ENCODE results near the gene ARL5C. TPM values are rescaled to one million over a fixed set of nuclear protein-coding genes. Genes with fewer than 3 reads are reported as not detected.
"Not testable (repeated sequence)": the region's sequence is repeated elsewhere in the genome, so short reads cannot be mapped to it uniquely, and the experiment has no call there.

Gene ARL5C
- total and polyA plus RNA-seq, 4 donors = not detected

GRCh38 chr17:39125143-39125875, 40.7 kb downstream of the ARL5C start (continued):
- no peak for TF ChIP-seq ATF3 (IDR thresholded peaks at IDR 0.05)

- no peak overlapping the region for H3K27ac ChIP-seq (ENCODE audit: low read depth in 1 of 2, low read length in 2 of 2)
- WGBS = 81% methylated on average over 9 of the region's 9 CpGs
- no peak overlapping the region for H3K9ac ChIP-seq (ENCODE audit: low read depth in 1 of 2, low read length in 2 of 2)
- no peaks in the 10 kb centered on the region for H3K9me3 ChIP-seq (ENCODE audit: control insufficient read depth in 4 of 4, low read length in 3 of 4)
- no peaks in the 10 kb centered on the region for H3K27me3 ChIP-seq (ENCODE audit: control insufficient read depth in 4 of 4, insufficient read depth in 4 of 4, low read length in 3 of 4)
- no peaks in the 10 kb centered on the region for H3K4me1 ChIP-seq (ENCODE audit: control insufficient read depth in 4 of 4, insufficient read depth in 4 of 4, low read length in 3 of 4)
- H3K36me3 ChIP-seq (ENCODE audit: control insufficient read depth in 4 of 4, insufficient read depth in 3 of 4, low read depth in 1 of 4, low read length in 3 of 4) = no peaks in the 10 kb centered on the region
- TF ChIP-seq FOXA2 (IDR thresholded peaks at IDR 0.05) (no peak), ATF3 (IDR thresholded peaks at IDR 0.05) (no peak)
- no peak overlapping the region for H3K4me3 ChIP-seq (ENCODE audit: low read depth in 1 of 3, low read length in 3 of 3)
- no peak for DNase-seq (ENCODE audit: low spot score)
Measured at GRCh38 chr17:39123627-39124026, 42.3 kb downstream of the ARL5C start.

- no peak for DNase-seq (ENCODE audit: low spot score)
- WGBS = 88% methylated on average over 7 of the region's 7 CpGs
- Histone ChIP-seq H3K27me3 (ENCODE audit: control insufficient read depth in 4 of 4, insufficient read depth in 4 of 4, low read length in 3 of 4) (no peaks in the 10 kb centered on the region), H3K4me1 (ENCODE audit: control insufficient read depth in 4 of 4, insufficient read depth in 4 of 4, low read length in 3 of 4) (no peaks in the 10 kb centered on the region), H3K36me3 (ENCODE audit: control insufficient read depth in 4 of 4, insufficient read depth in 3 of 4, low read depth in 1 of 4, low read length in 3 of 4) (no peaks in the 10 kb centered on the region), H3K9me3 (ENCODE audit: control insufficient read depth in 4 of 4, low read length in 3 of 4) (no peaks in the 10 kb centered on the region), H3K27ac (ENCODE audit: low read depth in 1 of 2, low read length in 2 of 2) (no peak overlapping the region), H3K4me3 (ENCODE audit: low read depth in 1 of 3, low read length in 3 of 3) (no peak overlapping the region), H3K9ac (ENCODE audit: low read depth in 1 of 2, low read length in 2 of 2) (no peak overlapping the region)
- TF ChIP-seq SP1 (IDR thresholded peaks at IDR 0.05) = no peak
- TF ChIP-seq FOXA2 (IDR thresholded peaks at IDR 0.05) = no peak
- no peak for TF ChIP-seq ATF3 (IDR thresholded peaks at IDR 0.05)
- TF ChIP-seq RAD21 (IDR thresholded peaks at IDR 0.05) = no peak
- TF ChIP-seq YY1 (IDR thresholded peaks at IDR 0.05) = no peak
- TF ChIP-seq EGR1 (IDR thresholded peaks at IDR 0.05; ENCODE audit: low read depth in 2 of 2) = no peak
- TF ChIP-seq CTCF (IDR thresholded peaks at IDR 0.05; ENCODE audit: low read depth, low read length, missing input control) = no peak
- no peak for TF ChIP-seq HNF4A (conservative IDR thresholded peaks at IDR 0.05)
- no peak for TF ChIP-seq RXRA (IDR thresholded peaks at IDR 0.05)
- no peak for TF ChIP-seq HNF4G (IDR thresholded peaks at IDR 0.05)
- no peak for TF ChIP-seq ZBTB33 (IDR thresholded peaks at IDR 0.05)
- no peak for TF ChIP-seq TAF1 (conservative IDR thresholded peaks at IDR 0.05)
Measured at GRCh38 chr17:39122991-39123390, 43.0 kb downstream of the ARL5C start.

GRCh38 chr17:39121919-39122318, 44.0 kb downstream of the ARL5C start:
- WGBS = 93% methylated on average over 10 of the region's 10 CpGs

More at GRCh38 chr17:39121919-39122318, 44.0 kb downstream of the ARL5C start:
- not testable (repeated sequence) for DNase-seq (ENCODE audit: low spot score); H3K36me3 ChIP-seq (ENCODE audit: control insufficient read depth in 4 of 4, insufficient read depth in 3 of 4, low read depth in 1 of 4, low read length in 3 of 4); H3K27me3 ChIP-seq (ENCODE audit: control insufficient read depth in 4 of 4, insufficient read depth in 4 of 4, low read length in 3 of 4); H3K9ac ChIP-seq (ENCODE audit: low read depth in 1 of 2, low read length in 2 of 2); H3K4me3 ChIP-seq (ENCODE audit: low read depth in 1 of 3, low read length in 3 of 3); H3K9me3 ChIP-seq (ENCODE audit: control insufficient read depth in 4 of 4, low read length in 3 of 4); H3K27ac ChIP-seq (ENCODE audit: low read depth in 1 of 2, low read length in 2 of 2); H3K4me1 ChIP-seq (ENCODE audit: control insufficient read depth in 4 of 4, insufficient read depth in 4 of 4, low read length in 3 of 4)

Data from liver (tissue), 9 donors.